Uterine smooth muscle cell (primary cell): ENCODE results near the gene GNE. TPM values are rescaled to one million over a fixed set of nuclear protein-coding genes. Genes with fewer than 3 reads are reported as not detected.

Source experiments
- total RNA-seq: library from RNA; depleted of rRNA; stranded (reverse); fragments of >200 nt; gene quantifications from 2 replicates; pipeline ENCODE4 v1.2.3, GENCODE V29; 2014

Gene GNE
- 53.0 and 57.9 TPM in 2 replicates for total RNA-seq

DNA sequence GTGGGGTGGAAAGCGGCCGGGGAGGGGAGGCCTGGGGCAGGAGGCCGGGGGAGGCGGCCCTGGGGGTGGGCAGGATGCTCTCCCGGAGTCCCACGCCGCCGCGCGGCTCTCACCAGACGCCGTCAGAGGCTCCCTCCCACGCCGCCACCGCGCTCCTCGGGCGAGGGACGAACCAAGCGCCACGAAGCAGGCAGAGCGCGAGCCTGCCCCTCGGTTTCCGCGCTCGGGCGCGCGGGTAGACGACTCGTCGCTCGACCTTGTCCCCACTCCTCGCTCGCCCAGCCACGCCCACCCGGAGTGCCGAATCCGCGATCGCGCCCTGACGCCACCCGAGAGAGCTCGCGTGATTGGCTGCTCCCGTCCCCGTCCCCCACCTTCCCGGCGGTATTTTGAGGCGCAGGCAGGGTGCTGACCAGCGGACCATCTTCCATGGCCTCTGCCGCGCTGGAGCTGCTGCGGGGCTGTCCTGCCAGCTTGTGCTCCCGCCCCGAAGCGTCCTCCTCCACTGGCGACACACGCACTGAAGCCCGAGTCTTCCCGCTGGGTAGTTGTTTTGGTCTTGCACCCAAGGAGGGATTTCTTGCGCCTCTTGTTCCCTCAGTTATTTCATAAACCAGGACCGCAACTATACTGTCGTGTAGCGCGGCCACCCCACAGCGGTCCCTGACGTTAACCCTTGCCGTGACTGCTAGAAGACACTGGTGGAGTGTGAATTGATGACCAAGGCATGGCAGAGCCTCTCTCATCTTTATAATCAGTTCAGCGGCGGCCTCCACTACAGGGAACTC lies at the start of gene GNE:
GNE (minus strand) TSS at position 241 of the 788 bp plus-strand sequence. CDS start 9,093 bp downstream, outside the sequence.

DNA sequence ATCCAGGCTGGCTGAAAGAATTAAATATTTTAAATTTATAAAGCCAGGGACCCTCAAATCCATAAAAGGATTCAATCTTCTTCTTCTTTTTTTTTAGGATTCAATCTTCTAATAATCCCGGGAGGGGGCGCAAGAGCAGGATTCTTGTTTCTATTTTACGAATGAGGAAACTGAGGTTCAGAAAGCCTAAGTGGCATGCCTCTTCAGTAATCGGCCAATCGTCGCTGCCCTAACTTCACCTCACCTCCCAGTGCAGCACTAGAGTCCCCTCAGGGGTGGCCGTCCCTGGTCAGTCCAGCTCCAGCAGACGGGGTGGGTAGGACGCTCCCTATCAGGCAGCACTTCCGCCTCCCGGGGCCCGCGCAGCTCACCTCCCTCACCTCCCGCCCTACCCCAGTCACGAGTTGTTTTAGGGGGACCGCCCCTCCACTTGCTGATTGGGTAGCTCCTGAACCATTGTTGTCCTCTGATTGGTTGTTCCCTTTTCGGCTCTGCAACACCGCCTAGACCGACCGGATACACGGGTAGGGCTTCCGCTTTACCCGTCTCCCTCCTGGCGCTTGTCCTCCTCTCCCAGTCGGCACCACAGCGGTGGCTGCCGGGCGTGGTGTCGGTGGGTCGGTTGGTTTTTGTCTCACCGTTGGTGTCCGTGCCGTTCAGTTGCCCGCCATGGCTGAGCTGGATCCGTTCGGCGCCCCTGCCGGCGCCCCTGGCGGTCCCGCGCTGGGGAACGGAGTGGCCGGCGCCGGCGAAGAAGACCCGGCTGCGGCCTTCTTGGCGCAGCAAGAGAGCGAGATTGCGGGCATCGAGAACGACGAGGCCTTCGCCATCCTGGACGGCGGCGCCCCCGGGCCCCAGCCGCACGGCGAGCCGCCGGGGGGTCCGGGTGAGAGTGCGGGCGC lies 67.6 kb downstream of the GNE start, which contains the start of gene CLTA:
CLTA (plus strand) TSS at position 534 of the 902 bp plus-strand sequence; CDS start at position 670, 136 bp downstream.

GRCh38 chr9:36169166-36169565 lies 89.1 kb downstream of the GNE start, which contains the start of gene CCIN:
TSS of gene CCIN (plus strand) at chr9:36169388. CDS start at chr9:36169503, 115 bp downstream.

Other genes with a start within 250 kb of the GNE start
- gene RECK, start 221.5 kb downstream of the GNE start, total RNA-seq, result 27.6 and 45.2 TPM in 2 replicates
- 70.2 and 83.1 TPM in 2 replicates for gene GLIPR2, start 121.7 kb downstream of the GNE start, total RNA-seq
- gene CCIN, start 89.1 kb downstream of the GNE start, total RNA-seq, result 5.9 and 8.5 TPM in 2 replicates
- 289 and 311 TPM in 2 replicates for gene CLTA, start 67.5 kb downstream of the GNE start, total RNA-seq
- 6.6 and 7.4 TPM in 2 replicates for gene RNF38, start 141.8 kb upstream of the GNE start, total RNA-seq